Fibroblast of villous mesenchyme (primary cell): ENCODE data around the gene ZBED1. TPM values are rescaled to one million over a fixed set of nuclear protein-coding genes. Genes with fewer than 3 reads are reported as not detected.
"Not testable (repeated sequence)": the region's sequence is repeated elsewhere in the genome, so short reads cannot be mapped to it uniquely, and the experiment has no call there.

Experiments
- DNase-seq: peaks from one replicate; pipeline ENCODE4 v3.0.0-alpha.2; 2010; ENCODE audit warnings: low read depth
- H3K4me3 ChIP-seq: 2 replicates; pipeline ENCODE4 v1.5.1; 2011; ENCODE audit warnings: low read depth, mild to moderate bottlenecking, low read length
- total RNA-seq: library from RNA; depleted of rRNA; stranded (reverse); fragments of >200 nt; gene quantifications from 2 replicates; pipeline ENCODE4 v1.2.3, GENCODE V29; 2012
- TF ChIP-seq, protein P1 (sequence below): IDR thresholded peaks from 2 replicates; pipeline ENCODE4 v1.5.1; 2012; ENCODE audit warnings: low read depth, mild to moderate bottlenecking, low read length; ENCODE audit not compliant: insufficient read depth

The ZBED1 gene
- total RNA-seq, 1 donor: 32.4 TPM

DNA sequence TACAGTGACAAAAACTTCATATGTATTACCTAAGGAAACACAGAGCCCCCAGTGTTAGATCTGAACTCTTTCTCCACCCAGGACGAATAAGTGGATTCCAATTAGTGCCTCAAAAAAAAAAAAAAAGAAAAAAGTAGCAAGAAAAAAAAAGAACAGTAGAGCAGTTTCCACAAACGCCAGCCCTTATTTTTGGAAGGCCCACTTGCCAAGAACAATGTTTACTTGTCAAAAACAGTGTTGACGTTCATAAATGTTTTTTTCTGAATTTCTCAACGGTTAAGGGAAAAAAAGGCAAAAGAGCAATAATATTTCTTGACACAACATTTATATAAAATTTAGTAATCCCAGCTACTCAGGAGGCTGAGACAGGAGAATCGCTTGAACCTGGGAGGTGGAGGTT, 38.7 kb downstream of the ZBED1 start:
- no peak for DNase-seq
- TF ChIP-seq, protein P1, sequence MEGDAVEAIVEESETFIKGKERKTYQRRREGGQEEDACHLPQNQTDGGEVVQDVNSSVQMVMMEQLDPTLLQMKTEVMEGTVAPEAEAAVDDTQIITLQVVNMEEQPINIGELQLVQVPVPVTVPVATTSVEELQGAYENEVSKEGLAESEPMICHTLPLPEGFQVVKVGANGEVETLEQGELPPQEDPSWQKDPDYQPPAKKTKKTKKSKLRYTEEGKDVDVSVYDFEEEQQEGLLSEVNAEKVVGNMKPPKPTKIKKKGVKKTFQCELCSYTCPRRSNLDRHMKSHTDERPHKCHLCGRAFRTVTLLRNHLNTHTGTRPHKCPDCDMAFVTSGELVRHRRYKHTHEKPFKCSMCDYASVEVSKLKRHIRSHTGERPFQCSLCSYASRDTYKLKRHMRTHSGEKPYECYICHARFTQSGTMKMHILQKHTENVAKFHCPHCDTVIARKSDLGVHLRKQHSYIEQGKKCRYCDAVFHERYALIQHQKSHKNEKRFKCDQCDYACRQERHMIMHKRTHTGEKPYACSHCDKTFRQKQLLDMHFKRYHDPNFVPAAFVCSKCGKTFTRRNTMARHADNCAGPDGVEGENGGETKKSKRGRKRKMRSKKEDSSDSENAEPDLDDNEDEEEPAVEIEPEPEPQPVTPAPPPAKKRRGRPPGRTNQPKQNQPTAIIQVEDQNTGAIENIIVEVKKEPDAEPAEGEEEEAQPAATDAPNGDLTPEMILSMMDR: no peak
- no peak overlapping the region for H3K4me3 ChIP-seq

DNA sequence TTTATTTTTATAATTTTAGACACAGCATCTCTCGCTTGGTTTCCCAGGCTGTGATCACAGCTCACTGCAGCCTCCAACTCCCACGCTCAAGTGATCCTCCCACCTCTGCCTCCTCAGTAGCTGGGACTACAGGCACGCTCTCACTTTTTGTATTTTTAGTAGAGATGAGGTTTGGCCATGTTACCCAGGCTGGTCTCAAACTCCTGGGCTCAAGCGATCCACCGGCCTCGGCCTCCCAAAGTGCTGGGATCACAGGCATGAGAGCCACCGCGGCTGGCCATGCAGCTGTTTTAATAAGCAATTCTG, 39.1 kb downstream of the ZBED1 start:
- TF ChIP-seq, protein P1: no peak
- H3K4me3 ChIP-seq: no peak overlapping the region
- no peak for DNase-seq

DNA sequence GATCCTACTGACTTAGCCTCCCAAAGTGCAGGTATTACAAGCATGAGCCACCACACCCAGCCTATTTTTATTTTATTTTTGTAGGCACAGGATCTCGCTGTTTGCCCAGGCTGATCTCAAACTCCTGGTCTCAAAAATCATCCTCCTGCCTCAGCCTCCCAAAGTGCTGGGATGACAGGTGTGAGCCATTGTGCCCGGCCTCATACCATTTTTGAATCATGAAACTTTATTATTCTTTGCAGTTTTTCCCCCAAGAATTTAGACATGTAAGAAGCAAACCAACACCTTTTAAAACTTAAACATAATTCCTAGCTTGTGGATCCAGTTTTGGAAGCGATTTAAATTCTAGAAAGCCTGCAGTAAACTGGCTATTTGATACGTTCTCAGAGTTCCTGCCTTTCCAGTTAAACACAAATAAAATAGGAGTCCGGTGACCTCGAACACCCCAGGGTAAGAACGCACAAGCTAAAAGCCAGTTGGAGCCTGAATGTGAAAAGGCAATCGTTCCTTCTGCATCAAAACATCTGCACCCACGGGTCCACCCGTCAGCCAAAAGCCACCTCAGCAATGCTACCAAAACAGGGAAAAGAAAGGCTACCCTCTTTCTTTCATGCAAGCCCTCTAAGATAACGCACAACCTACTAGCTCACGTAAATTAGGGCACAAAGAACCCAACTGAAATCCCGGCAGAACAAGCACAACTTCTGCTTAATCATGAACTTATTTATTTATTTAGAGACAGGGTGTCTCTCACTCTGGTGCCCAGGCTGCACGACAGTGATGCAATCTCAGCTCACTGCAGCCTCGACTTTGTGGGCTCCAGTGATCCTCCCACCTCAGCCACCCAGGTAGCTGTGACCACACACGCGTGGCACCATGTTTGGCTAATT, 39.7 kb downstream of the ZBED1 start:
- DNase-seq, H3K4me3 ChIP-seq: not testable (repeated sequence)

DNA sequence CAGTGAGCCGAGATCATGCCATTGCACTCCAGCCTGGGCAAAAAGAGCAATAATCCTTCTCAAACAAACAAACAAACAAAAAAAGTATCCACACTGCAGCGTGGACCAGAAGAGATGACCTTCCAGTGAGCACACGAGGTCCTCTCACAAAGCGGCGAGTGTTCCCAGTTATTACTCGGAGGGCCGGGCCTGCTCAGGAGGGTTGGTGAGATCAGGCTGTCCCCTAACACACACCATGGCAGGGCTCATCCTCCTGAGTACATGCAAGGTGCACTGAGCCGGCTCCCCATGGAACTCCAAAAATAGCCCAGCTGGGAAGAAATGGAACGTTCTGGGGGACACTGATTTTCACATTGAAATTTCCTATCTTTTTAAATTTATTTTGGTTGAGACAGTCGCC, 40.7 kb downstream of the ZBED1 start:
- DNase-seq, H3K4me3 ChIP-seq: not testable (repeated sequence)

DNA sequence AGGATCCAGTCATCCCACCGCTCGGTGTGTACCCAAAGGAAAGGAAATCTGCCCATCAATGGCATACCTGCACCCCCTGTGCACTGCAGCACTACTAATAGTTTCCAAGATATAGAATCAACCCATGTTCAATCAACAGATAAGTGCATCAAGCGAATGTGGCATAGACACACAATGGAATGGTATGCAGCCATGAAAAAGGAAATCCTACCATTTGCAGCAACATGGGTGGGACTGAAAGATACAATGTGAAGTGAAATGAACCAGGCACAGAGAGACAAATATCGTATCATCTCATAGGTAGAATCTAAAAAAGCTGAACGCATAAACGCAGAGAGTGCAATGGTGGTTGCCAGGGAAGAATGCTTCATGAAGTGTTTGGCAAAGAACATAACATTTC, 42.5 kb downstream of the ZBED1 start:
- TF ChIP-seq, protein P1: no peak
- no peak for DNase-seq
- H3K4me3 ChIP-seq: no peak overlapping the region

DNA sequence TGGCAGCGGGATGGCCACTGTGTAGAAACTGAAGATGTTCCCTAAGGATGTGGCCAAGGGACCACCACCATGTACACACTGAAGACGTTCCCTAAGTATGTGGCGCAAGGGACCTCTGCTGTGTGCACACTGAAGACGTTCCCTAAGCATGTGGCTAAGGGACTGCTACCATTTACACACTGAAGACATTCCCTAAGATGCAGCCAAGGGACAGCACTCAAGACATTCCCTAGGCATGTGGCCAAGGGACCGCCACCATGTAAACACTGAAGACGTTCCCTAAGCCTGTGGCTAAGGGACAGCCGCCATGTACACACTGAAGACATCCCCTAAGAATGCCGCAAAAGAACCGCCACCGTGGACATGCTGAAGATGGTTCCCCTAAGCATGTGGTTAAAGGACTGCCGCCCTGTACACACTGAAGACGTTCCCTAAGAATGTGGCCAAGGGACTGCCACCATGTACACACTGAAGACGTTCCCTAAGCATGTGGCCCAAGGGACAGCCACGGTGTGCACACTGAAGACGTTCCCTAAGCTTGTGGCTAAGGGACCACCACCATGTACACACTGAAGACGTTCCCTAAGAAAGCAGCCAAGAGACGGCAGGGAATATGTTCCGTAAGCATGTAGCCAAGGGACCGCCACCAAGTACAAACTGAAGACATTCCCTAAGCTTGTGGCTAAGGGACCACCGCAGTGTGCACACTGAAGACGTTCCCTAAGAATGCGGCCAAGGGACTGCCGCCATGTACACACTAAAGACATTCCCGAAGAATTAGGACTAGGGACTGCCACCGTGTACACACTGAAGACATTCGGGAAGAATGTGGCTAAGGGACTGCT, 43.3 kb downstream of the ZBED1 start:
- H3K4me3 ChIP-seq: no peak overlapping the region
- TF ChIP-seq, protein P1: no peak
- DNase-seq: no peak

DNA sequence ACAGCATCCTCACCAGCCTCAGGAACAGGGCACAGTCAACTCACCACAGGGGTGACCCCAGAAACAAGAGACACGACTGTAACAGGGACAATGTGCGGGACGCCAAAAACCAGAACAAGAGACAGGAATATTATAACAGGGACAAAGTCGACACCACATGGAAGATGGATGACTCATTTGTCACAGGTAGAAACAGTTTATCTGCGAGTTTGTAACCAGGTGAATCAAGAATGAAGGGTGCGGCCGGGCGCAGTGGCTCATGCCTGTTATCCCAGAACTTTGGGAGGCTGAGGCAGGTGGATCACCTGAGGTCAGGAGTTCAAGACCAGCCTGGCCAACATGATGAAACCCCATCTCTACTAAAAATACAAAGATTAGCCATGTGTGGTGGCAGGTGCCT, 44.7 kb downstream of the ZBED1 start:
- H3K4me3 ChIP-seq, DNase-seq: not testable (repeated sequence)

DNA sequence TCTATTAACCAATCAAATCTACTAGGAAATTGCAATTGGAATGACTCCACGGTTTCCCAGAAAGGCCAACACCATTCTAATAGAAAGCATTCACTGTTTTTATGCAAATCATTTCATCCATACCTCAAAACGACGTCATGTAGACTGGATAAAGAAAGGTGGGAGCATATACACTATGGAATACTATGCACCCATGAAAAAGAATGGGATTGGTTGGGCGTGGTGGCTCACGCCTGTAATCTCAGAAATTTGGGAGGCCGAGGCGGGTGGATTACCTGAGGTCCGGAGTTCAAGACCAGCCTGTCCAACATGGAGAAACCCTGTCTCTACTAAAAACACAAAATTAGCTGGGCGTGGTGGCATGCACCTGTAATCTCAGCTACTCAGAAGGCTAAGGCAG, 46.2 kb downstream of the ZBED1 start:
- not testable (repeated sequence) for H3K4me3 ChIP-seq, DNase-seq

DNA sequence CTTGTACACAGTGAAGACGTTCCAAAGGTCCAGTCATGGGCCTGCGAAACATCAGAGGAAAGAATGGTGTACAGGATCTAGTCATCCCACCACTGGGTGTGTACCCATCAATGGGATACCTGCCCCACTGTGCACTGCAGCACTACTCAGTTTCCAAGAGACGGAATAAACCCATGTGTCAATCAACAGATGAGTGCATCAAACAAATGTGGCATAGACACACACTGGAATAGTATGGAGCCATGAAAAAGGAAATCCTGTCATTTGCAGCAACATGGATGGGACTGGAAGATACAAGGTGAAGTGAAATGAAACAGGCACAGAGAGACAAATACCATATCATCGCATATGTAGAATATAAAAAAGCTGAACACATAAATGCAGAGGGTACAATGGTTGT, 48.0 kb downstream of the ZBED1 start:
- no peak for DNase-seq
- no peak overlapping the region for H3K4me3 ChIP-seq
- TF ChIP-seq, protein P1: no peak
